ENCODE results near the gene TACR1.
"Not testable (repeated sequence)": the region's sequence is repeated elsewhere in the genome, so short reads cannot be mapped to it uniquely, and the experiment has no call there.

Gene TACR1

DNA sequence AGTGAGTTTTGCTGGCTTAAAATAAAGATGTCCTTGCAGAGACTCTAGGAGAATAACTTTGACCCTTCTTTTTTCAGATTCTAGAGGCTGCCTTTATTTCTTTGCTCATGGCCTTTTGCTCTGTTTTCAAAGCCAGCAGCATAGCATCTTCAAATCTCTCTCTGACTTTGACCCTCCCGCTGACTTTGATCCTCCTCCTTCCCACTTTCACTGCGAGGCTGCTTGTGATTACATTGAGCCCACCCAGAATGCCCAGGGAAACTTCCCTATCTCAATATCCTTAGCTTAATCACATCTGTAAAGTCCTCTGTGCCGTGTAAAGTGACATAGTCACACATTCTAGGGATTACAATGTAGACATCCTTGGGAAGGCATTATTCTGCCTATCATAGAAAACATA, 23.9 kb downstream of the TACR1 start:
- no peak overlapping the region for H3K9ac ChIP-seq
- no peak overlapping the region for H3K27ac ChIP-seq
- no peaks in the 10 kb centered on the region for H3K9me3 ChIP-seq (ENCODE audit: control insufficient read depth, low read length)
- H3K4me1 ChIP-seq = no peaks in the 10 kb centered on the region
- no peaks in the 10 kb centered on the region for H3K27me3 ChIP-seq (ENCODE audit: control insufficient read depth, insufficient read depth, low read length)
- no peaks in the 10 kb centered on the region for H3K36me3 ChIP-seq (ENCODE audit: control insufficient read depth, insufficient read depth, low read length)
- no peak overlapping the region for H2AFZ ChIP-seq
- no peak overlapping the region for H3K4me3 ChIP-seq (ENCODE audit: low read depth, low read length)
- H3K79me2 ChIP-seq = no peaks in the 10 kb centered on the region
- TF ChIP-seq, protein P1, sequence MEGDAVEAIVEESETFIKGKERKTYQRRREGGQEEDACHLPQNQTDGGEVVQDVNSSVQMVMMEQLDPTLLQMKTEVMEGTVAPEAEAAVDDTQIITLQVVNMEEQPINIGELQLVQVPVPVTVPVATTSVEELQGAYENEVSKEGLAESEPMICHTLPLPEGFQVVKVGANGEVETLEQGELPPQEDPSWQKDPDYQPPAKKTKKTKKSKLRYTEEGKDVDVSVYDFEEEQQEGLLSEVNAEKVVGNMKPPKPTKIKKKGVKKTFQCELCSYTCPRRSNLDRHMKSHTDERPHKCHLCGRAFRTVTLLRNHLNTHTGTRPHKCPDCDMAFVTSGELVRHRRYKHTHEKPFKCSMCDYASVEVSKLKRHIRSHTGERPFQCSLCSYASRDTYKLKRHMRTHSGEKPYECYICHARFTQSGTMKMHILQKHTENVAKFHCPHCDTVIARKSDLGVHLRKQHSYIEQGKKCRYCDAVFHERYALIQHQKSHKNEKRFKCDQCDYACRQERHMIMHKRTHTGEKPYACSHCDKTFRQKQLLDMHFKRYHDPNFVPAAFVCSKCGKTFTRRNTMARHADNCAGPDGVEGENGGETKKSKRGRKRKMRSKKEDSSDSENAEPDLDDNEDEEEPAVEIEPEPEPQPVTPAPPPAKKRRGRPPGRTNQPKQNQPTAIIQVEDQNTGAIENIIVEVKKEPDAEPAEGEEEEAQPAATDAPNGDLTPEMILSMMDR (IDR thresholded peaks at IDR 0.05) = no peak
- no peak overlapping the region for H3K4me2 ChIP-seq (ENCODE audit: low read length)

DNA sequence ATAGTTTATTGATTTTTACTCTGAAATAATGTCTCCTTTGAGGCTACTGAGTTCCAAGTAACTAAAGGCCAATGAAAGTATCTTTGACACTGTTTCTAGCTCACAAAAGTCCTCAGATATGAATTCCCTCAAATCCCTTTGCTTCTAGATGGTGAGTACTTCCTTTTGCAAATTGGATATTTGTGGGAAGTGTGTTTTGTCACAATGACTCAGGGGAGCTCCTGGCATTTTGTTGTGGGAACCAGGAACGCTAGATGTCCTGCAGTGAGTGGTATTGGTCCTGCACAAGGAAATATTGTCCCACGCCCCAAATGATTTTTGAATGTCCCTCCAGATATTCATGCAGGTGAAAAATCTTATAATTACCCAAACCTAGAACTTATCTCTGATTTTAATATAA, 24.3 kb downstream of the TACR1 start:
- Histone ChIP-seq H3K4me3 (ENCODE audit: low read depth, low read length) (no peak overlapping the region), H3K27me3 (ENCODE audit: control insufficient read depth, insufficient read depth, low read length) (no peaks in the 10 kb centered on the region), H2AFZ (no peak overlapping the region), H3K9me3 (ENCODE audit: control insufficient read depth, low read length) (no peaks in the 10 kb centered on the region), H3K4me1 (no peaks in the 10 kb centered on the region), H3K9ac (no peak overlapping the region), H3K79me2 (no peaks in the 10 kb centered on the region), H3K36me3 (ENCODE audit: control insufficient read depth, insufficient read depth, low read length) (no peaks in the 10 kb centered on the region), H3K4me2 (ENCODE audit: low read length) (no peak overlapping the region), H3K27ac (no peak overlapping the region)
- TF ChIP-seq, protein P1 (IDR thresholded peaks at IDR 0.05) = no peak

DNA sequence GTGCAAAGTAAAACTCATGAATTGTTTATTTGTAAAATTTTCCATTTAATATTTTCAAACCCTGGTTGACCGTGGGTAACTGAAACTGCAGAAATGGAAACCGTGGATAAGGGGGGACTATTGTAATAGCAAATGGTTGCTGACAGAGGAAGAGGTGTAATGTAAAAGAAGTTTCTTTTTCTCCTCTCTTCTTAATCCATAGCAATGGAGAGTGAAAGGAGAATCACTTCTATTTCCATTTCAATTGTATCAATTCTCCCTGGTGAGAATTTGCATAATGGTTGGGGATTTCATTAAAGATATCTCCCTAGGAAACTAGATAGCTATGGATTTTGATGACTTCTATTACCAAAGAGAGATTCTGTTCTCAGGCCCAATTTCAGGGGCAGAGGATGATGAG, 24.8 kb downstream of the TACR1 start:
- Histone ChIP-seq H3K36me3 (ENCODE audit: control insufficient read depth, insufficient read depth, low read length) (no peaks in the 10 kb centered on the region), H3K79me2 (no peaks in the 10 kb centered on the region)
- TF ChIP-seq, protein P1 (IDR thresholded peaks at IDR 0.05) = no peak

DNA sequence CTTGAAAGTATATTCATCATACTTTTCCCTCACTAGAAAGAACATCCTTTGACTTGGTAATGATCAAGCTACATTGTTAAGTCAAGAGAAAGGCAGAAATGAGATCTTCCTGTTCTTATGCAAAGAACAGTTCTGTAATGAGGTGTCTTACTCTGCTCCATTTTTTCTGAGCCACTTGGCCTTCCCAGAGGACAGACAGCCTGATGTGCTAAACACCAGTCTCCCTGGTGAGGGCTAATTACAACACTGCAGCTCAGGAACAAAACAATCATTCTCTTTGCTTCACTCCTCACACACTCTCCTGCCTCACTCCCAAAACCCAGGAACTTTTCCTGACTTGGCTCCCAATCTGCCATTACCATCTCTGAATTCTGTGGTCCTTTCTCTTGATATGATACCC, 25.6 kb downstream of the TACR1 start:
- H3K27ac ChIP-seq = no peak overlapping the region
- H3K79me2 ChIP-seq = no peaks in the 10 kb centered on the region
- H3K27me3 ChIP-seq (ENCODE audit: control insufficient read depth, insufficient read depth, low read length) = no peaks in the 10 kb centered on the region
- H3K36me3 ChIP-seq (ENCODE audit: control insufficient read depth, insufficient read depth, low read length) = no peaks in the 10 kb centered on the region
- no peak overlapping the region for H3K9ac ChIP-seq
- TF ChIP-seq, protein P1 (IDR thresholded peaks at IDR 0.05) = no peak
- H3K4me3 ChIP-seq (ENCODE audit: low read depth, low read length) = no peak overlapping the region
- H2AFZ ChIP-seq = no peak overlapping the region
- H3K9me3 ChIP-seq (ENCODE audit: control insufficient read depth, low read length) = no peaks in the 10 kb centered on the region
- no peaks in the 10 kb centered on the region for H3K4me1 ChIP-seq
- no peak overlapping the region for H3K4me2 ChIP-seq (ENCODE audit: low read length)

More for the DNA sequence above, 24.8 kb downstream of the TACR1 start:
- H3K4me1 ChIP-seq = no peaks in the 10 kb centered on the region
- H3K9me3 ChIP-seq (ENCODE audit: control insufficient read depth, low read length) = no peaks in the 10 kb centered on the region
- no peaks in the 10 kb centered on the region for H3K27me3 ChIP-seq (ENCODE audit: control insufficient read depth, insufficient read depth, low read length)
- H3K4me2 ChIP-seq (ENCODE audit: low read length) = no peak overlapping the region
- H2AFZ ChIP-seq = no peak overlapping the region
- no peak overlapping the region for H3K9ac ChIP-seq
- H3K27ac ChIP-seq = no peak overlapping the region
- H3K4me3 ChIP-seq (ENCODE audit: low read depth, low read length) = no peak overlapping the region

DNA sequence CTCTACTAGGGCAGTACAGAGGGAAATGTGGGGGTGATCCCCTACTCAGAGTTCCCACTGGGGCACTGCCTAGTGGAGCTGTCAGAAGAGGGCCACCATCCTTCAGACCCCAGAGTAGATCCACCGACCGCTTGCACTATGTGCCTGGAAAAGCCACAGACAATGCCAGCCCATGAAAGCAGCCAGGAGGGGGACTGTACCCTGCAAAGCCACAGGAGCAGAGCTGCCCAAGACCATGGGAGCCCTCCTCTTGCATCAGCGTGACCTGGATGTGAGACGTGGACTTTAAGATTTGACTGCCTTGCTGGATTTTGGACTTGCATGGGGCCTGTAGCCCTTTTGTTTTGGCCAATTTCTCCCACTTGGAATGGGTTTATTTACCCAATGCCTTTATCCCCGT, 27.9 kb downstream of the TACR1 start:
- H3K4me1 ChIP-seq; H3K9ac ChIP-seq; H3K4me3 ChIP-seq (ENCODE audit: low read depth, low read length); H3K9me3 ChIP-seq (ENCODE audit: control insufficient read depth, low read length); H3K4me2 ChIP-seq (ENCODE audit: low read length); H2AFZ ChIP-seq; H3K36me3 ChIP-seq (ENCODE audit: control insufficient read depth, insufficient read depth, low read length); H3K79me2 ChIP-seq; H3K27ac ChIP-seq; H3K27me3 ChIP-seq (ENCODE audit: control insufficient read depth, insufficient read depth, low read length): not testable (repeated sequence)

Data from parathyroid adenoma (tissue), 2 donors.